Ectodermal cell (in vitro differentiated cells): ENCODE measurements around the gene SLC9A3. TPM values are rescaled to one million over a fixed set of nuclear protein-coding genes. Genes with fewer than 3 reads are reported as not detected.

Experiments used
- H3K27ac ChIP-seq: 2 replicates; pipeline ENCODE4 v1.7.0; 2013; ENCODE audit warnings: mild to moderate bottlenecking, low read depth, low read length; ENCODE audit not compliant: insufficient read depth, poor library complexity, severe bottlenecking
- H3K27me3 ChIP-seq: 2 replicates; pipeline ENCODE4 v1.7.0; 2013; ENCODE audit warnings: mild to moderate bottlenecking, low read length; ENCODE audit not compliant: insufficient read depth, control insufficient read depth, poor library complexity, severe bottlenecking
- H3K36me3 ChIP-seq: one replicate; pipeline ENCODE4 v1.7.0; 2013; ENCODE audit warnings: low read length; ENCODE audit not compliant: control insufficient read depth, insufficient read depth
- H3K4me1 ChIP-seq: one replicate; pipeline ENCODE4 v1.7.0; 2013; ENCODE audit warnings: low read length; ENCODE audit not compliant: control insufficient read depth, insufficient read depth
- H3K4me3 ChIP-seq: 2 replicates; pipeline ENCODE4 v1.7.0; 2013; ENCODE audit warnings: low read depth, low read length, control low read depth; ENCODE audit not compliant: insufficient read depth
- H3K9me3 ChIP-seq: 2 replicates; pipeline ENCODE4 v1.7.0; 2013; ENCODE audit warnings: mild to moderate bottlenecking, low read length, moderate library complexity; ENCODE audit not compliant: control insufficient read depth
- WGBS, 2 experiments: methylation state at CpG; one replicate each; pipeline ENCODE4 v1.1.7; 2013; ENCODE audit warnings: missing lambda C conversion rate in 2 of 2; 5-methylcytosine and 5-hydroxymethylcytosine counted together
- polyA plus RNA-seq, 4 experiments: library from polyadenylated mRNA; stranded (reverse); fragments of 50-300 nt; gene quantifications; one replicate each; pipeline ENCODE4 v1.2.3, GENCODE V29; 2013

SLC9A3 gene
- 1.5 TPM for polyA plus RNA-seq (2013, experiment 1 of 4)
- 1.0 TPM for polyA plus RNA-seq (2013, experiment 2 of 4)
- 1.1 TPM for polyA plus RNA-seq (2013, experiment 3 of 4)
- 1.2 TPM for polyA plus RNA-seq (2013, experiment 4 of 4)

DNA sequence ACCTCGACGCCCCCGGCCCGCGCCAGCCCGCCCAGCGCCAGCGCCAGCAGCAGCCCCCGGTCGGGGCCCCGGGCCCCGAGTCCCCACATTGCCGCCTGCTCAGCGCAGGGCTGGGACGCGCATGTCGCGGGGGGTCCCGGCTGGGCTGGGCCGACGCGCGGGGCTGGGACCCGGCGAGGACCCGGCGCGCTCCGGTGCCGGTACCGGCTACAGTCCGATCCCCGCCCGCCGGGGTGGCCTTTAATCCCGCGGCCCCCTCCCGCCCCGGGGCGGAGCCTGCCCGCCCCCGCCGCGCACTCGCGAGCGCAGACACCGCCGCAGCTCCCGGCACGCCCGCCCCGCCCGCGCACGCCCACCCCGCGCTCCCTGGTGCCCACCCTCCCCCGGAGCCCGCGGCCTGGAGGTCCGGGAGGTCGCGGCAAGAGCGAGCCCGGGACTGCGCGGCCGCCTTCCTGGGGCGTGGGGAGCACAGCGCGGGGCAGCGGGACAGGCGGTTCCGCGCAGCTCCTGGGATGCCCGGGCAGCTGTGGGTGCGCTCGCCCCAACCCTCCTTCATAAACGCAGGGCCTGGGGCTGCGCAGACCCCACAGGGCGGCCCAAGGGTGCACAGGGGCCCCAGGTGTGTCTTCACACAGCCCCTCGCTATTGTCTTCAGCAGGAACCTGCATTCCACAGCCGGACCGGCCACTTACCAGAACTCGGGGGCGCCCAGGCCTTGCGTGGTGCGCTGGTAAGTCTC, at the start of gene SLC9A3:
Gene SLC9A3 (minus strand): TSS at position 216 of the 739 bp plus-strand sequence.
- H3K36me3 ChIP-seq, result no peaks in the 10 kb centered on the region
- no peaks in the 10 kb centered on the region for H3K9me3 ChIP-seq
- WGBS, 2 experiments, result 6 to 7% methylated on average over 89 of the region's 89 CpGs
- no peak within 1 kb of the TSS for H3K27ac ChIP-seq
- peaks cover 24% of the 10 kb centered on the region for H3K4me1 ChIP-seq
- peaks cover 82% of the 10 kb centered on the region for H3K27me3 ChIP-seq
- H3K4me3 ChIP-seq, result peak within 1 kb of the TSS; percentile 22

GRCh38 chr5:573976-574375, 49.7 kb upstream of the SLC9A3 start:
- no peak overlapping the region for H3K27ac ChIP-seq
- H3K4me3 ChIP-seq, result no peak overlapping the region
- no peaks in the 10 kb centered on the region for H3K27me3 ChIP-seq
- H3K4me1 ChIP-seq, result no peaks in the 10 kb centered on the region
- H3K36me3 ChIP-seq, result no peaks in the 10 kb centered on the region
- H3K9me3 ChIP-seq, result no peaks in the 10 kb centered on the region
- 83 to 85% methylated on average over 16 of the region's 16 CpGs for WGBS, 2 experiments

DNA sequence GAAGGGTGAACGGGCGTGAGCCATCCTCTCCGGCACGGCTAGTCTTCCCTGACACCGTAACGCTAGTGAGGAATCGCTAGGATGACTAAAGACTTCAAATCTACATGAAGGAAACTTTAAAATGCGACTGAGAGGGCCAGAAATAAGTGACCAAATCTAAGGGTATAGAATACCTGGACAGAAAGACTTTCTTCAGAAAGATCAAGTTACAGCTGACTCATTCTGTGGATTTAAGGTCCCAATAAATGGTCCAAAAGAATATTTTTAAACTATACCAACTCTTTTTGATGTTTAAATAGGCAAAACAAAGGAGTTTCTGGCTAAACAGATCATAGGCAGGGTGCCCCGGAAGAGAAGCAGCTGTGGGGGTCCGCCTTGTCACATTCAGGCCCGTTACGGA, 49.0 kb upstream of the SLC9A3 start:
- Histone ChIP-seq H3K27me3 (no peaks in the 10 kb centered on the region), H3K36me3 (no peaks in the 10 kb centered on the region), H3K9me3 (no peaks in the 10 kb centered on the region), H3K27ac (no peak overlapping the region), H3K4me1 (no peaks in the 10 kb centered on the region), H3K4me3 (no peak overlapping the region)
- 92 to 94% methylated on average over 12 of the region's 12 CpGs for WGBS, 2 experiments

DNA sequence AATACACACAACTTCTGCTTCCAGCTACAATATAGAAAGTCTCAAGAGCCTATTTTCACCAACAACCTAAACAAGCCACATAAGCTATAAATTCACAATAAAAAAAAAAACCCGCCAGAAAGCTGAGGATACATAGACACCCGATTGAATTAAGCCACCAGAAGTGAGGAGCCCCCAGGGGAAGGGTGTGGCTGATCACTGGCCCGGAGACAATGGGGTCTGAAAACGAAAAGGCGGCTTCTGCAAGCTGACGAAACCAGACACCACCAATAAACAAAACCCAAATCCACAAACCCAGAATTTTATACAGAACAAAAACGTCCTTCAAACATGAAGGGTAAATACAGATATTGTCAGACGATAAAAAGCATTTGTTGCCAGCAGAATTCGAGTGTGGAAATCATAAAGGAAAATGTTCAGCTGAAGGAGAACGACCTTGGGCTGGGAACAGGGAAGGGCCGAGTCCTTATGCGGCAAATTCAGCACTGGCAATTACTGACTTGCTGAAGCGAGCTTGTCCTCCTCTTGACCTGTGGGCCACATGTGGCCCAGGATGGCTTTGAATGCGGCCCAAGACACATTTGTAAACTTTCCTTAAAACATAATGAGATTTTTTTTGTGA, 48.3 kb upstream of the SLC9A3 start:
- Histone ChIP-seq H3K27ac (no peak overlapping the region), H3K9me3 (no peaks in the 10 kb centered on the region), H3K36me3 (no peaks in the 10 kb centered on the region), H3K27me3 (peaks cover 5% of the 10 kb centered on the region), H3K4me3 (no peak overlapping the region), H3K4me1 (no peaks in the 10 kb centered on the region)
- 84 to 85% methylated on average over 14 of the region's 14 CpGs for WGBS, 2 experiments

DNA sequence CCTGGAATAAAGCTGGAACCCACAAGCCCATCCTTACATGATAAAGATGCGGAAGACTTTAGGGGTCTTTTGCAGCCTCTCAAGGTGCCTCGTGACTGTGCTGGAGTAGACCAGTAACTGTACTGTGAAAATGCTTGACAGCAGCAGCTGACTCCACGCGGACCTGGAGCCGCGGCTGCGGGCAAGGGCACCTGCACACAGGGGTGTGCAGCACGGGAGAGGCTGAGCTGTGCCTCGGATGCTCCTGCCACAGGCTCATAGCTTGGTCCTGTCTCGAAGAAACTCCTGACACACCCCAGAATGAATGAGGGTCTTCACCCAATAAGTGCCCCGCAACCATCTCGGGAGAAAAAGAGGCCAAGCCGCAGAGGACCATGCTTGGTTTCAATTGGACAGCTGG, 47.5 kb upstream of the SLC9A3 start:
- Histone ChIP-seq H3K27ac (no peak overlapping the region), H3K4me1 (no peaks in the 10 kb centered on the region), H3K27me3 (peaks cover 11% of the 10 kb centered on the region), H3K36me3 (no peaks in the 10 kb centered on the region), H3K9me3 (no peaks in the 10 kb centered on the region), H3K4me3 (no peak overlapping the region)
- WGBS, 2 experiments, result 92 to 95% methylated on average over 13 of the region's 13 CpGs

GRCh38 chr5:570886-571285, 46.6 kb upstream of the SLC9A3 start:
- Histone ChIP-seq H3K27me3 (peaks cover 20% of the 10 kb centered on the region), H3K9me3 (no peaks in the 10 kb centered on the region), H3K4me3 (no peak overlapping the region), H3K27ac (no peak overlapping the region), H3K4me1 (no peaks in the 10 kb centered on the region), H3K36me3 (no peaks in the 10 kb centered on the region)
- WGBS, 2 experiments, result 90% methylated on average over 8 of the region's 8 CpGs

DNA sequence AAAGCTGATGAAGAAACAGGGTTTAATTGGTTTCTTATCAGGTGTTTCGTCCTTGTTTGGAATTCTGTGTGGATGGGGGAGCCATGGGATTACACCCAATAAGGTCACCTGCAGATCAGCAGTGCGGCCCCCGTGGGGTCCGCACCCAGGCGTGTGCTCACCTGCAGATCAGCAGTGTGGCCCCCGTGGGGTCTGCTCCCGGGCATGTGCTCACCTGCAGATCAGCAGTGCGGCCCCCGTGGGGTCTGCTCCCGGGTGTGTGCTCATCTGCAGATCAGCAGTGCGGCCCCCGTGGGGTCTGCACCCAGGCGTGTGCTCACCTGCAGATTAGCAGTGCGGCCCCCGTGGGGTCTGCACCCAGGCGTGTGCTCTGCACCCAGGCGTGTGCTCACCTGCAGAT, 46.2 kb upstream of the SLC9A3 start:
- Histone ChIP-seq H3K9me3 (no peaks in the 10 kb centered on the region), H3K27me3 (peaks cover 24% of the 10 kb centered on the region), H3K4me3 (no peak overlapping the region), H3K36me3 (no peaks in the 10 kb centered on the region), H3K4me1 (no peaks in the 10 kb centered on the region), H3K27ac (no peak overlapping the region)
- WGBS, 2 experiments, result 96% methylated on average over 17 of the region's 17 CpGs

GRCh38 chr5:569868-570361, 45.7 kb upstream of the SLC9A3 start:
- 94% methylated on average over 21 of the region's 21 CpGs for WGBS, 2 experiments
- Histone ChIP-seq H3K4me3 (no peak overlapping the region), H3K9me3 (no peaks in the 10 kb centered on the region), H3K4me1 (no peaks in the 10 kb centered on the region), H3K27ac (no peak overlapping the region), H3K27me3 (peaks cover 24% of the 10 kb centered on the region), H3K36me3 (no peaks in the 10 kb centered on the region)

DNA sequence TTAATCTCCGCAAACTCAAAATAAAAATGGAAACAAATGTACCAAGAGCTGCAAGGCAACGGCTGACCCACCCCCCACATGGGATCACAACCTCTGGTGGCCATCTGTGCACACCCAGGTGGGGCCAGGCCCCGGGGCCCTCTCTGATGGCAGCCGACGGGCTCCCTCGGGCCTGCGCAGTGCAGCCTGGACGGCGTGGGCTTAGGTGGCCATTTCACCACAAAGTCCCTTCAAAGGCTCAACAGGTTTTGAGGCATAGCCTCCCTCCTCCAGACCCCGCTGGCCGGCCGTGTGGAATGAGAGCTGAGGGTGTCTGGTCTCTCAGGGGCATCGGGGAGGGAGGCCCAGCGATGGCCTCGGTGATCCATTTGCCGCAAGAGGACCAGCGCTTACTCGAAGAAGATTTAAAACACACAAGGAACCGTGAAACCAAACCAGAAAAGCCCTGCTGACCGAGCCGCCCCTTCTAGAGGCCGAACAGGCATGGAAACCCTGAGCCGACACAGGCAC, 45.2 kb upstream of the SLC9A3 start:
- Histone ChIP-seq H3K9me3 (no peaks in the 10 kb centered on the region), H3K36me3 (no peaks in the 10 kb centered on the region), H3K4me1 (no peaks in the 10 kb centered on the region), H3K27ac (no peak overlapping the region), H3K4me3 (no peak overlapping the region), H3K27me3 (peaks cover 24% of the 10 kb centered on the region)
- 95 to 96% methylated on average over 23 of the region's 23 CpGs for WGBS, 2 experiments

- no peaks in the 10 kb centered on the region for H3K4me1 ChIP-seq
- 90% methylated on average over 8 of the region's 8 CpGs for WGBS, 2 experiments
- no peaks in the 10 kb centered on the region for H3K36me3 ChIP-seq
- H3K9me3 ChIP-seq, result no peaks in the 10 kb centered on the region
- no peak overlapping the region for H3K4me3 ChIP-seq
- peaks cover 24% of the 10 kb centered on the region for H3K27me3 ChIP-seq
- H3K27ac ChIP-seq, result no peak overlapping the region
Measured at GRCh38 chr5:568809-569208, 44.6 kb upstream of the SLC9A3 start.
